Hypothalamus (tissue), 51 donors: ENCODE results near the gene PTCHD4.

ENCODE experiments used
- DNase-seq, 51 donors: peaks; one replicate each; lab custom pipeline; 2025; lab: John Stamatoyannopoulos, UW

PTCHD4 gene

DNA sequence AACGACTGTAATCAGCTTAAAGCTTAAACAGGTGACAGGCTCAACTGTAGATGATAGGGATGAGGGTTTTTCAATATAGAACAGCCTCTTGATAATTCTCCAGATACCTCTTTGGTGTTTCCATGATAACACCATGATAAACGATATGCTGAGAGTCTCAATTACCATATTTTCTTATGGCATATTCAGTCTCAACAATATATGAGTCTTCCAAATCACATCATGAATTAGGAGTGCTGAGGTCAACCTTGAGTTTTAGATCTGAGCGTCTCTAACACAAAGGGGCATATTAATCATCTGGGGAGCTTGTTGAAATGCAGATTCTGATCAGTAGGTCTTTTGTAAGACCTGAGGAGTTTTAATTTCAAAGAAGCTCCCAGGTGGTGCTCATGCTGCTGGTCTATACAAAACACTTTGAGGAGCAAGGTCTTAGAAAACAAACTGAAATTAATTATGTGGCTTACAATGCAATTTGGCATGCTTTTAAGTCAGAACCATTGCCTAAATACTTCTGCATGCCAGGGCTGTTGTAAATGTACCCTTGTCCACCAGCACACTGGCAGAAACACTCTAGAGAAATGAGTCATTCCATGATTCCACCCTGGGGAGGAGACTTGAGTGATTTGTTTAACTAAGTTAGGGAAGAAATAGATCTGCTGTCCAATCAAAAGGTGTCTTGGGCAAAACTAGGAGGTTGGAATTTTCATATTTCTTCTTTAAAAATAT is 49.6 kb downstream of the PTCHD4 start:
- DNase-seq, result no peak
